GM12878 (cell line): ENCODE results near the gene LSM3. TPM values are rescaled to one million over a fixed set of nuclear protein-coding genes. Genes with fewer than 3 reads are reported as not detected.

Experiments
- ATAC-seq: fragments of 200-7000 bp; cut with Tn5 transposase; 3 replicates; pipeline ENCODE4 v1.9.1; 2020; ENCODE audit warnings: mild to moderate bottlenecking, moderate library complexity
- BruUV-seq: library from RNA; stranded (reverse); fragments of 400-500 nt; replicated peaks from 2 replicates; lab custom pipeline; 2021; lab: Mats Ljungman, UMichigan
- CTCF ChIA-PET: fragments of 300-600 bp; sonication (Branson Sonifier 250); formaldehyde crosslinking; extraction: SDS; loops from one replicate; lab custom pipeline; 2021; ENCODE audit warnings: inconsistent platforms; lab: Yijun Ruan, JAX
- POLR2A ChIA-PET: fragments of 350-600 bp; formaldehyde crosslinking; extraction: SDS; loops from one replicate; lab custom pipeline; 2021; ENCODE audit warnings: inconsistent platforms; lab: Charles Lee
- RAD21 ChIA-PET: fragments of 300-600 bp; sonication (Branson Sonifier 250); formaldehyde crosslinking; loops from one replicate; lab custom pipeline; 2023; ENCODE audit warnings: antibody characterized with exemption; ENCODE audit not compliant: unreplicated experiment; lab: Charles Lee
- SMC1A ChIA-PET: fragments of 300-600 bp; sonication (Branson Sonifier 250); formaldehyde crosslinking; loops from one replicate; lab custom pipeline; 2023; ENCODE audit not compliant: unreplicated experiment, uncharacterized antibody; lab: Charles Lee
- DNase-seq: peaks from one replicate; pipeline ENCODE4 v3.0.0-alpha.2; 2011; ENCODE audit warnings: low read depth, low spot score
- FAIRE-seq: peaks from 3 replicates; lab custom pipeline; 2011; peaks lifted over from hg19 to GRCh38; lab: Jason Lieb, UNC
- H2AFZ ChIP-seq: 2 replicates; pipeline ENCODE4 v1.6.0; 2011; ENCODE audit warnings: low read depth, low read length, control low read depth; ENCODE audit not compliant: control insufficient read depth
- H3K27ac ChIP-seq: 2 replicates; pipeline ENCODE4 v1.5.1; 2011; ENCODE audit warnings: control low read depth; ENCODE audit not compliant: control insufficient read depth, insufficient read depth
- H3K27me3 ChIP-seq, 2 experiments: replicated peaks in 1 of 2; 2 replicates each; pipeline versions ENCODE4 v1.6.0 to v1.6.1; 2011; ENCODE audit warnings: low read length in 1 of 2; ENCODE audit not compliant: control insufficient read depth in 2 of 2, insufficient read depth in 2 of 2
- H3K36me3 ChIP-seq, 2 experiments: 2 replicates each; pipeline ENCODE4 v1.5.1; 2011; ENCODE audit warnings: low read length in 1 of 2; ENCODE audit not compliant: control insufficient read depth in 2 of 2, insufficient read depth in 2 of 2
- H3K4me1 ChIP-seq: 2 replicates; pipeline ENCODE4 v1.6.1; 2011; ENCODE audit warnings: mild to moderate bottlenecking, low read length, moderate library complexity, mixed read lengths; ENCODE audit not compliant: control insufficient read depth, insufficient read depth
- H3K4me2 ChIP-seq: 2 replicates; pipeline ENCODE4 v1.6.0; 2011; ENCODE audit warnings: control low read depth; ENCODE audit not compliant: control insufficient read depth, insufficient read depth
- H3K4me3 ChIP-seq: fragments of 200-600 bp; sonication (generic); 2 replicates; pipeline ENCODE4 v1.5.1; 2016
- H3K79me2 ChIP-seq: 2 replicates; pipeline ENCODE4 v1.6.0; 2011; ENCODE audit warnings: low read length; ENCODE audit not compliant: control insufficient read depth, insufficient read depth
- H3K9ac ChIP-seq: 2 replicates; pipeline ENCODE4 v1.8.0; 2011; ENCODE audit warnings: low read length, control low read depth, mixed read lengths; ENCODE audit not compliant: control insufficient read depth, insufficient read depth
- H3K9me3 ChIP-seq: replicated peaks from 3 replicates; pipeline ENCODE4 v1.5.1; 2011; ENCODE audit warnings: mild to moderate bottlenecking, low read length; ENCODE audit not compliant: control insufficient read depth, insufficient read depth
- H4K20me1 ChIP-seq: 2 replicates; pipeline ENCODE4 v1.6.0; 2011; ENCODE audit not compliant: control insufficient read depth, insufficient read depth
- BMI1 ChIP-seq: fragments of 450-650 bp; IDR thresholded peaks from 2 replicates; pipeline ENCODE4 v1.6.1; 2016; ENCODE audit warnings: mild to moderate bottlenecking, moderate library complexity, borderline replicate concordance
- CBX5 ChIP-seq: sonication (generic); IDR thresholded peaks from 2 replicates; pipeline ENCODE4 v1.6.1; 2016; ENCODE audit warnings: low read depth, moderate library complexity, mild to moderate bottlenecking, inconsistent platforms
- EP300 ChIP-seq, 2 experiments: fragments of 150-350 bp in 1 of 2; IDR thresholded peaks; 2 replicates each; pipeline ENCODE4 v1.6.1; 2011 to 2012; ENCODE audit warnings: low read depth in 2 of 2, low read length in 2 of 2, borderline replicate concordance in 1 of 2, improper control_type of control experiment in 1 of 2, inconsistent platforms in 1 of 2; ENCODE audit not compliant: control insufficient read depth in 1 of 2
- FOXK2 ChIP-seq: fragments of 450-650 bp; IDR thresholded peaks from 2 replicates; pipeline ENCODE4 v1.6.1; 2017; ENCODE audit warnings: mild to moderate bottlenecking, moderate library complexity
- KAT2A ChIP-seq: conservative IDR thresholded peaks from 2 replicates; pipeline ENCODE4 v1.6.1; 2011; ENCODE audit warnings: low read depth, low read length; ENCODE audit not compliant: control insufficient read depth
- NFIC ChIP-seq: IDR thresholded peaks from 2 replicates; pipeline ENCODE4 v1.6.1; 2012; ENCODE audit warnings: low read depth, mild to moderate bottlenecking, inconsistent platforms, low read length, moderate library complexity
- RAD21 ChIP-seq: IDR thresholded peaks from 2 replicates; pipeline ENCODE4 v1.6.1; 2011; ENCODE audit warnings: mild to moderate bottlenecking, low read depth, low read length, moderate library complexity; ENCODE audit not compliant: insufficient read depth
- RFX5 ChIP-seq: IDR thresholded peaks from 2 replicates; pipeline ENCODE4 v1.6.1; 2011; ENCODE audit warnings: low read depth, low read length, improper control_type of control experiment
- SMARCA5 ChIP-seq: fragments of 450-650 bp; IDR thresholded peaks from 2 replicates; pipeline ENCODE4 v1.6.1; 2017; ENCODE audit warnings: mild to moderate bottlenecking
- SMC3 ChIP-seq: IDR thresholded peaks from 2 replicates; pipeline ENCODE4 v1.6.1; 2011; ENCODE audit warnings: low read length, improper control_type of control experiment, borderline replicate concordance
- STAT1 ChIP-seq: fragments of 450-650 bp; conservative IDR thresholded peaks from 2 replicates; pipeline ENCODE4 v1.6.1; 2014; ENCODE audit warnings: antibody characterized with exemption, mild to moderate bottlenecking
- TCF12 ChIP-seq: IDR thresholded peaks from 2 replicates; pipeline ENCODE4 v1.6.1; 2011; ENCODE audit warnings: low read depth, mild to moderate bottlenecking, low read length
- ZBED1 ChIP-seq: IDR thresholded peaks from 2 replicates; pipeline ENCODE4 v1.6.1; 2016; ENCODE audit warnings: borderline replicate concordance
- WGBS: methylation state at CpG from one replicate; pipeline ENCODE4 v1.1.6; 2016; ENCODE audit warnings: low lambda C conversion rate; ENCODE audit not compliant: insufficient replicate concordance, insufficient coverage; ENCODE audit errors: missing lambda C conversion rate; 5-methylcytosine and 5-hydroxymethylcytosine counted together
- in situ Hi-C: fragments of 300-500 bp; cut with MboI; formaldehyde crosslinking; loops from 9 replicates; pipeline ENCODE4 v1.14.3; 2018; ENCODE audit warnings: mixed read lengths
- intact Hi-C: fragments of 100-400 bp; cut with micrococcal nuclease; formaldehyde crosslinking; loops from one replicate; pipeline ENCODE4 v1.14.2; 2022; ENCODE audit not compliant: unreplicated experiment
- polyA plus RNA-seq, 11 experiments: library from polyadenylated mRNA; depleted of rRNA in 4 of 11; unstranded in 6 of 11; stranded (reverse) in 5 of 11; fragments of >200 nt; fragmentation: Nextera tagmentation in 4 of 11; fragmentation: Illumina TruSeq in 1 of 11; extraction: Ambion mirVana in 4 of 11; extraction: Trizol in 1 of 11; gene quantifications; 1 replicate in 1 of 11; 2 replicates in 10 of 11; pipeline versions ENCODE4 v1.2.1 to v1.2.3, GENCODE V29; 2011 to 2016; ENCODE audit warnings: inconsistent platforms in 2 of 11, missing spikeins in 2 of 11, low read depth in 1 of 11
- total RNA-seq, 4 experiments: library from RNA; depleted of rRNA in 3 of 4; stranded (reverse); fragments of >200 nt in 3 of 4; fragmentation: Illumina TruSeq in 1 of 4; extraction: Trizol in 1 of 4; gene quantifications; 2 replicates each; pipeline versions ENCODE4 v1.2.1 to v1.2.3, GENCODE V29; 2013 to 2021
- TF ChIP-seq, protein P1 (sequence below), 3 experiments: IDR thresholded peaks in 2 of 3; conservative IDR thresholded peaks in 1 of 3; 2 replicates each; pipeline ENCODE4 v1.5.1; 2011; ENCODE audit warnings: low read depth in 3 of 3, low read length in 3 of 3, mild to moderate bottlenecking in 3 of 3, control low read depth in 2 of 3, moderate library complexity in 2 of 3, inconsistent platforms in 1 of 3, mixed read lengths in 1 of 3; ENCODE audit not compliant: control insufficient read depth in 2 of 3, insufficient read depth in 1 of 3; ENCODE audit errors: extremely low read depth in 1 of 3
- TF ChIP-seq, protein P2 (sequence below): fragments of 450-650 bp; formaldehyde crosslinking; IDR thresholded peaks from 2 replicates; pipeline ENCODE4 v1.5.0; 2022; ENCODE audit warnings: mild to moderate bottlenecking, missing genetic modification characterization

LSM3 gene
- total and polyA plus RNA-seq, 10 of the 15 experiments (the other 5 are each of a cell fraction or from before 2014, with no cell fraction given) = 15.5 to 111 (median 29.1) TPM

DNA sequence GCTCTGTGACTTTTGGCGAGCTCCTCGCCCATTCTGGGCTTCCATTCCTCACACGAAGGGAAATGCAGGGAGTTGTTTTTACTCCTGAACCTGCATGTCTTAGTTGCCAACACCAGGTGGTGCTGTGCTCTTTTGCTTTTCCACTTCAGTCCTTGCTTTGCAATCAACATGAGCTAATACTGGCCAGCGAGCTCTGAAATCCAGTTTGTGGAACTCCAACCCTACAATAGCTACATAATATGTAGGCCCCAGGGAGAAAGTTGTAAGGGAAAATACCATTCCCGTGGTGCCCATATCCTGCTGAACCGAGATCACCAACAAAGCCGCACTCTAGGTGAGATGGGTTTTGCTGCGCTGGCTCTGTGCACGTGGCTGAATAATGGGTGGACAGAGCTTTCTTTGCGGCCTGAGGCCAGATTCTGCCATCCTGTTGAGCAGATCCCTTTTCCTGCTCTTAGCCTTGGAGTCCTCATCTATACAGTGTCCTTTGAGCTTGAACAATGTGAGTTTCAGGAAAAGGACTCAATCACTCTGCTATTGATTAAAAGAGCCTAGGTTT lies 25.0 kb downstream of the LSM3 start:
- H3K27me3 ChIP-seq = no peaks in the 10 kb centered on the region
- FAIRE-seq = peak; percentile 65
- no peaks in the 10 kb centered on the region for H3K79me2 ChIP-seq
- no peaks in the 10 kb centered on the region for H3K4me1 ChIP-seq
- H4K20me1 ChIP-seq = no peaks in the 10 kb centered on the region; the same call in 1 of the 2 replicates
- no peak for DNase-seq
- H2AFZ ChIP-seq = no peak overlapping the region
- TF ChIP-seq CBX5 = no peak
- no peak for TF ChIP-seq ZBED1
- TF ChIP-seq SMARCA5 = 0 out of 2 replicates have a peak, but pooled peaks have one; percentile 35
- TF ChIP-seq EP300 (IDR thresholded peaks at IDR 0.05; ENCODE audit: borderline replicate concordance in 1 of 2, control insufficient read depth in 1 of 2, low read depth in 2 of 2, low read length in 2 of 2) = no peak
- no peak for TF ChIP-seq TCF12
- TF ChIP-seq KAT2A = no peak
- peak; percentile 79 for TF ChIP-seq RAD21
- no peak for TF ChIP-seq FOXK2
- TF ChIP-seq NFIC = no peak
- TF ChIP-seq BMI1 = no peak
- TF ChIP-seq RFX5 = no peak
- TF ChIP-seq STAT1 = no peak
- TF ChIP-seq, protein P1, sequence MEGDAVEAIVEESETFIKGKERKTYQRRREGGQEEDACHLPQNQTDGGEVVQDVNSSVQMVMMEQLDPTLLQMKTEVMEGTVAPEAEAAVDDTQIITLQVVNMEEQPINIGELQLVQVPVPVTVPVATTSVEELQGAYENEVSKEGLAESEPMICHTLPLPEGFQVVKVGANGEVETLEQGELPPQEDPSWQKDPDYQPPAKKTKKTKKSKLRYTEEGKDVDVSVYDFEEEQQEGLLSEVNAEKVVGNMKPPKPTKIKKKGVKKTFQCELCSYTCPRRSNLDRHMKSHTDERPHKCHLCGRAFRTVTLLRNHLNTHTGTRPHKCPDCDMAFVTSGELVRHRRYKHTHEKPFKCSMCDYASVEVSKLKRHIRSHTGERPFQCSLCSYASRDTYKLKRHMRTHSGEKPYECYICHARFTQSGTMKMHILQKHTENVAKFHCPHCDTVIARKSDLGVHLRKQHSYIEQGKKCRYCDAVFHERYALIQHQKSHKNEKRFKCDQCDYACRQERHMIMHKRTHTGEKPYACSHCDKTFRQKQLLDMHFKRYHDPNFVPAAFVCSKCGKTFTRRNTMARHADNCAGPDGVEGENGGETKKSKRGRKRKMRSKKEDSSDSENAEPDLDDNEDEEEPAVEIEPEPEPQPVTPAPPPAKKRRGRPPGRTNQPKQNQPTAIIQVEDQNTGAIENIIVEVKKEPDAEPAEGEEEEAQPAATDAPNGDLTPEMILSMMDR (IDR thresholded peaks at IDR 0.05 in 2 of 3, conservative IDR thresholded peaks at IDR 0.05 in 1 of 3; ENCODE audit: control insufficient read depth in 2 of 3, extremely low read depth in 1 of 3, insufficient read depth in 1 of 3, low read depth in 3 of 3, low read length in 3 of 3) = peak; percentile 75 to 89 (median 84)
- TF ChIP-seq SMC3 = peak; percentile 81
- TF ChIP-seq, protein P2, sequence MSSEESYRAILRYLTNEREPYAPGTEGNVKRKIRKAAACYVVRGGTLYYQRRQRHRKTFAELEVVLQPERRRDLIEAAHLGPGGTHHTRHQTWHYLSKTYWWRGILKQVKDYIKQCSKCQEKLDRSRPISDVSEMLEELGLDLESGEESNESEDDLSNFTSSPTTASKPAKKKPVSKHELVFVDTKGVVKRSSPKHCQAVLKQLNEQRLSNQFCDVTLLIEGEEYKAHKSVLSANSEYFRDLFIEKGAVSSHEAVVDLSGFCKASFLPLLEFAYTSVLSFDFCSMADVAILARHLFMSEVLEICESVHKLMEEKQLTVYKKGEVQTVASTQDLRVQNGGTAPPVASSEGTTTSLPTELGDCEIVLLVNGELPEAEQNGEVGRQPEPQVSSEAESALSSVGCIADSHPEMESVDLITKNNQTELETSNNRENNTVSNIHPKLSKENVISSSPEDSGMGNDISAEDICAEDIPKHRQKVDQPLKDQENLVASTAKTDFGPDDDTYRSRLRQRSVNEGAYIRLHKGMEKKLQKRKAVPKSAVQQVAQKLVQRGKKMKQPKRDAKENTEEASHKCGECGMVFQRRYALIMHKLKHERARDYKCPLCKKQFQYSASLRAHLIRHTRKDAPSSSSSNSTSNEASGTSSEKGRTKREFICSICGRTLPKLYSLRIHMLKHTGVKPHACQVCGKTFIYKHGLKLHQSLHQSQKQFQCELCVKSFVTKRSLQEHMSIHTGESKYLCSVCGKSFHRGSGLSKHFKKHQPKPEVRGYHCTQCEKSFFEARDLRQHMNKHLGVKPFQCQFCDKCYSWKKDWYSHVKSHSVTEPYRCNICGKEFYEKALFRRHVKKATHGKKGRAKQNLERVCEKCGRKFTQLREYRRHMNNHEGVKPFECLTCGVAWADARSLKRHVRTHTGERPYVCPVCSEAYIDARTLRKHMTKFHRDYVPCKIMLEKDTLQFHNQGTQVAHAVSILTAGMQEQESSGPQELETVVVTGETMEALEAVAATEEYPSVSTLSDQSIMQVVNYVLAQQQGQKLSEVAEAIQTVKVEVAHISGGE (CRISPR knock-in tag) = no peak
- intact Hi-C loops = loop anchor here (1.0 to 10.0 kb wide), 4 partner anchors 57 to 719 kb away; no protein-coding TSS in a partner anchor
- no peak overlapping the region for H3K9ac ChIP-seq
- H3K27ac ChIP-seq = no peak overlapping the region
- CTCF ChIA-PET = interaction anchor here (0.6 to 3.6 kb wide), 67 partner anchors 8 to 732 kb away, joined by 3 to 46 read pairs (median 4); partner anchors contain the start of genes LSM3 and XPC
- H3K36me3 ChIP-seq = peaks cover 0 to 6% of the 10 kb centered on the region in 2 experiments; a peak in 2 of 4 replicates
- H3K4me3 ChIP-seq = no peak overlapping the region
- in situ Hi-C loops = loop anchor here (5.0 kb wide), 1 partner anchor 274 kb away; no protein-coding TSS in a partner anchor
- peak; percentile 93 for ATAC-seq
- H3K9me3 ChIP-seq = no peaks in the 10 kb centered on the region
- no TSS peak for BruUV-seq
- WGBS = 51% methylated on average over 10 of the region's 10 CpGs
- no peak overlapping the region for H3K4me2 ChIP-seq
- SMC1A ChIA-PET = interaction anchor here (0.9 to 3.0 kb wide), 24 partner anchors 9 to 329 kb away, joined by 3 to 26 read pairs (median 4); partner anchors contain the start of genes LSM3 and XPC
- RAD21 ChIA-PET = interaction anchor here (0.6 to 3.5 kb wide), 18 partner anchors 10 to 718 kb away, joined by 3 to 26 read pairs (median 6); no protein-coding TSS in a partner anchor
- POLR2A ChIA-PET = no interaction called here
